DOHH2 (cell line): ENCODE data around the gene NUDT14.

Experiments used
- EZH2phosphoT487 ChIP-seq: fragments of 200-600 bp; sonication (generic); IDR thresholded peaks from 2 replicates; pipeline ENCODE4 v1.6.1; 2017; ENCODE audit warnings: borderline replicate concordance, mild to moderate bottlenecking, antibody characterized with exemption, low read length, moderate library complexity, mixed read lengths
- TF ChIP-seq, protein P1 (sequence below): fragments of 200-600 bp; sonication (generic); IDR thresholded peaks from one replicate; pipeline ENCODE4 v1.5.1; 2014; ENCODE audit warnings: antibody characterized with exemption, mild to moderate bottlenecking, low read depth, low read length; ENCODE audit not compliant: poor library complexity, severe bottlenecking

DNA sequence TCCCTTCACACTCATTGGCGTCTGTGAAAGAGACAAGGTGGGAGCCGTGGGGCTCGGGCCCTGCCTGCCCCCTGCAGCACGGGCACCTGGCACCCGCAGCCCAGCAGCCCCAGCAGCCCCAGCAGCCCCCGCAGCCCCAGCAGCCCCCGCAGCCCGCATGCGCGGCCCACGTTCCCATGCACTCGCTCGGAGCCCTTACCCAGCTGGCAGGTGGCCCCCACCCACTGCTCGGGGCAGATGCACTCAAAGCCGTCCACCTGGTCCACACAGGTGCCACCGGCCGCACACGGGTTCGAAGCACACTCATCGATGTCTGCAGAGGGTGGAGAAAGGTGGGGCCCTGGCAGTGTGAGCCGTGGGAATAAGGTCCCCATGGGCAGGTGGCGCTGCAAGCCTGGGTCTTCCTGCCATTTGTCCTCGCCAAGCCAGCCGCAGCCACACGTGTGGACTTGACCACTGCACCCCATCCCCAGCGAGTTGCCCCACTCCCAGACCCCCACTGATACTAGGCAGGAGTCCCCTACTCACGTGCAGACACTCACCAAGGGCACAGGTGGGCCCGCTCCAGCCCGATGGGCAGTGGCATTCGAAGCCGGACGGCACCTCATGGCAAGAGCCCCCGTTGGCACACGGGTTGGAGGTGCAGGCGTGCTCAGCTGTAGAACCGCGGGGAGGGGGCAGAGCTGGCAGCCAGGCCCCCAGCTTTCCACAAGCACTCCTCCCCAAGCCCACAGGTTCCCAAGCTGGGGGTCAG is 29.9 kb downstream of the NUDT14 start:
- TF ChIP-seq, protein P1, sequence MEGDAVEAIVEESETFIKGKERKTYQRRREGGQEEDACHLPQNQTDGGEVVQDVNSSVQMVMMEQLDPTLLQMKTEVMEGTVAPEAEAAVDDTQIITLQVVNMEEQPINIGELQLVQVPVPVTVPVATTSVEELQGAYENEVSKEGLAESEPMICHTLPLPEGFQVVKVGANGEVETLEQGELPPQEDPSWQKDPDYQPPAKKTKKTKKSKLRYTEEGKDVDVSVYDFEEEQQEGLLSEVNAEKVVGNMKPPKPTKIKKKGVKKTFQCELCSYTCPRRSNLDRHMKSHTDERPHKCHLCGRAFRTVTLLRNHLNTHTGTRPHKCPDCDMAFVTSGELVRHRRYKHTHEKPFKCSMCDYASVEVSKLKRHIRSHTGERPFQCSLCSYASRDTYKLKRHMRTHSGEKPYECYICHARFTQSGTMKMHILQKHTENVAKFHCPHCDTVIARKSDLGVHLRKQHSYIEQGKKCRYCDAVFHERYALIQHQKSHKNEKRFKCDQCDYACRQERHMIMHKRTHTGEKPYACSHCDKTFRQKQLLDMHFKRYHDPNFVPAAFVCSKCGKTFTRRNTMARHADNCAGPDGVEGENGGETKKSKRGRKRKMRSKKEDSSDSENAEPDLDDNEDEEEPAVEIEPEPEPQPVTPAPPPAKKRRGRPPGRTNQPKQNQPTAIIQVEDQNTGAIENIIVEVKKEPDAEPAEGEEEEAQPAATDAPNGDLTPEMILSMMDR, result no peak
- TF ChIP-seq EZH2phosphoT487, result no peak
